HEK293 (cell line): ENCODE data around the gene NDUFB6.

Source experiments
- ATF2 ChIP-seq: fragments of 450-650 bp; formaldehyde crosslinking; IDR thresholded peaks from 2 replicates; pipeline ENCODE4 v1.5.1; 2016; ENCODE audit warnings: missing biosample characterization, missing genetic modification characterization, low read depth
- KLF16 ChIP-seq: fragments of 450-650 bp; formaldehyde crosslinking; IDR thresholded peaks from 2 replicates; pipeline ENCODE4 v1.5.1; 2017; ENCODE audit warnings: missing biosample characterization, missing genetic modification characterization
- SALL2 ChIP-seq: fragments of 450-650 bp; formaldehyde crosslinking; IDR thresholded peaks from 2 replicates; pipeline ENCODE4 v1.5.0; 2017; ENCODE audit warnings: missing biosample characterization, mild to moderate bottlenecking, missing genetic modification characterization, borderline replicate concordance
- TCF7L2 ChIP-seq: IDR thresholded peaks from 2 replicates; pipeline ENCODE4 v1.6.1; 2011; ENCODE audit warnings: low read depth, mild to moderate bottlenecking, inconsistent platforms, low read length, moderate library complexity, borderline replicate concordance
- YY2 ChIP-seq: fragments of 450-650 bp; formaldehyde crosslinking; IDR thresholded peaks from 2 replicates; pipeline ENCODE4 v1.5.1; 2016; ENCODE audit warnings: missing biosample characterization, missing genetic modification characterization
- ZBTB1 ChIP-seq: fragments of 450-650 bp; formaldehyde crosslinking; IDR thresholded peaks from 2 replicates; pipeline ENCODE4 v1.5.1; 2016; ENCODE audit warnings: missing biosample characterization, missing genetic modification characterization
- ZNF114 ChIP-seq: fragments of 450-650 bp; formaldehyde crosslinking; IDR thresholded peaks from 2 replicates; pipeline ENCODE4 v1.5.0; 2017; ENCODE audit warnings: missing biosample characterization, missing genetic modification characterization
- ZNF426 ChIP-seq: fragments of 450-650 bp; formaldehyde crosslinking; IDR thresholded peaks from 2 replicates; pipeline ENCODE4 v1.5.1; 2017; ENCODE audit warnings: missing biosample characterization, missing genetic modification characterization, mild to moderate bottlenecking, inconsistent platforms, moderate library complexity
- ZNF660 ChIP-seq: fragments of 450-650 bp; IDR thresholded peaks from 2 replicates; pipeline ENCODE4 v1.5.1; 2018; ENCODE audit warnings: missing biosample characterization, mild to moderate bottlenecking, missing genetic modification characterization
- ZNF747 ChIP-seq: fragments of 450-650 bp; formaldehyde crosslinking; IDR thresholded peaks from 2 replicates; pipeline ENCODE4 v1.5.1; 2016; ENCODE audit warnings: missing biosample characterization, missing genetic modification characterization
- TF ChIP-seq, protein P1 (sequence below): fragments of 450-650 bp; formaldehyde crosslinking; IDR thresholded peaks from 2 replicates; pipeline ENCODE4 v1.5.1; 2016; ENCODE audit warnings: missing biosample characterization, missing genetic modification characterization
- TF ChIP-seq, protein P2 (sequence below): fragments of 450-650 bp; formaldehyde crosslinking; IDR thresholded peaks from 2 replicates; pipeline ENCODE4 v1.5.1; 2016; ENCODE audit warnings: missing biosample characterization, missing genetic modification characterization
- TF ChIP-seq, protein P3 (sequence below): fragments of 450-650 bp; formaldehyde crosslinking; IDR thresholded peaks from 2 replicates; pipeline ENCODE4 v1.5.0; 2017; ENCODE audit warnings: missing biosample characterization, missing genetic modification characterization, borderline replicate concordance
- TF ChIP-seq, protein P4 (sequence below): fragments of 450-650 bp; formaldehyde crosslinking; IDR thresholded peaks from 2 replicates; pipeline ENCODE4 v1.5.1; 2016; ENCODE audit warnings: missing biosample characterization, missing genetic modification characterization

DNA sequence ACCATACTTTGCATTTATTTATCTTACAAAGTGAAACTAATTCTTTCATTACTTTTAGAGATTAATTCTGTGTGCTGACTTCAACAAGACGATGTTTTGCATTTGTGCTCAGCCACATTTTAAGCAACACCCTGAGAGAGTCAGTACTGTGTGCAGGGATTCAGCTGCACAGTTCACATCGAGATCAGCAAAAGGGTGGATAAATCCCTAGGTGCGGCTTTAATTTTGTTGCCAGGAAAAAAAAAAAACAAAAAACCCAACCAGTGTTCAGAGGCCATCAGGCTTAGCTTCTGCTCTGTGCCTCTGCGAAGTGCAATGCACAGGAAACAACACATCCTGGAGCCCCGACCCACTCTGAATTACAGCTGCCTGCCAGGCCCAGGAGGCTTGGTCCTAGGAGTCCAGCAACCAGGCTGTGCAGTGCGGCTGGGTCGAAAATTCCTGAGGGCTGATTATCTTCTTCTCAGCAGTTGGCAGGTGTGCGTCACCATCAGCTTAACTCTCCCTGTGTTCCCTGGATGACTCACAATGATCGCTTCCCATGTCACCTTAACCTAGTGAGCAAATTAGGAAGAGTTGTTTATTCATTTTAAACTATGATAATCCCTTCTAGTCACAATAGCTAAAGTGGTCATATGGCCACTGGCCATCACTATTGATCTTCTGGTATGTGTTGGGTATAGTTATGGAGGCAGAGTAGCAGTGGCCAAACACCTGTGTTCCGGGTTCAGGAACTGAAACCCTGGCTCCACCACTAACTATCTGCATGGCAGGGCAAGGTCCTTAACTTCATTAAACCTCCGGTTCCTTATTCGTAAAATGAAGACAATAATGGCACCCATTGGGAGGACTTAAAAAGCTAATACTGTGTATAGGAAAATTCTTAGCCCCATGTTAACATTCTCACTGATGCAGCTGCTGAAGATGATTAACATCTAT, 31.2 kb upstream of the NDUFB6 start:
- no peak for TF ChIP-seq ZNF426
- TF ChIP-seq, protein P1, sequence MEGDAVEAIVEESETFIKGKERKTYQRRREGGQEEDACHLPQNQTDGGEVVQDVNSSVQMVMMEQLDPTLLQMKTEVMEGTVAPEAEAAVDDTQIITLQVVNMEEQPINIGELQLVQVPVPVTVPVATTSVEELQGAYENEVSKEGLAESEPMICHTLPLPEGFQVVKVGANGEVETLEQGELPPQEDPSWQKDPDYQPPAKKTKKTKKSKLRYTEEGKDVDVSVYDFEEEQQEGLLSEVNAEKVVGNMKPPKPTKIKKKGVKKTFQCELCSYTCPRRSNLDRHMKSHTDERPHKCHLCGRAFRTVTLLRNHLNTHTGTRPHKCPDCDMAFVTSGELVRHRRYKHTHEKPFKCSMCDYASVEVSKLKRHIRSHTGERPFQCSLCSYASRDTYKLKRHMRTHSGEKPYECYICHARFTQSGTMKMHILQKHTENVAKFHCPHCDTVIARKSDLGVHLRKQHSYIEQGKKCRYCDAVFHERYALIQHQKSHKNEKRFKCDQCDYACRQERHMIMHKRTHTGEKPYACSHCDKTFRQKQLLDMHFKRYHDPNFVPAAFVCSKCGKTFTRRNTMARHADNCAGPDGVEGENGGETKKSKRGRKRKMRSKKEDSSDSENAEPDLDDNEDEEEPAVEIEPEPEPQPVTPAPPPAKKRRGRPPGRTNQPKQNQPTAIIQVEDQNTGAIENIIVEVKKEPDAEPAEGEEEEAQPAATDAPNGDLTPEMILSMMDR (tag by site-specific recombination) = no peak
- TF ChIP-seq ZNF660 (tag by site-specific recombination) = no peak
- TF ChIP-seq ZNF747 (tag by site-specific recombination) = no peak
- TF ChIP-seq, protein P2, sequence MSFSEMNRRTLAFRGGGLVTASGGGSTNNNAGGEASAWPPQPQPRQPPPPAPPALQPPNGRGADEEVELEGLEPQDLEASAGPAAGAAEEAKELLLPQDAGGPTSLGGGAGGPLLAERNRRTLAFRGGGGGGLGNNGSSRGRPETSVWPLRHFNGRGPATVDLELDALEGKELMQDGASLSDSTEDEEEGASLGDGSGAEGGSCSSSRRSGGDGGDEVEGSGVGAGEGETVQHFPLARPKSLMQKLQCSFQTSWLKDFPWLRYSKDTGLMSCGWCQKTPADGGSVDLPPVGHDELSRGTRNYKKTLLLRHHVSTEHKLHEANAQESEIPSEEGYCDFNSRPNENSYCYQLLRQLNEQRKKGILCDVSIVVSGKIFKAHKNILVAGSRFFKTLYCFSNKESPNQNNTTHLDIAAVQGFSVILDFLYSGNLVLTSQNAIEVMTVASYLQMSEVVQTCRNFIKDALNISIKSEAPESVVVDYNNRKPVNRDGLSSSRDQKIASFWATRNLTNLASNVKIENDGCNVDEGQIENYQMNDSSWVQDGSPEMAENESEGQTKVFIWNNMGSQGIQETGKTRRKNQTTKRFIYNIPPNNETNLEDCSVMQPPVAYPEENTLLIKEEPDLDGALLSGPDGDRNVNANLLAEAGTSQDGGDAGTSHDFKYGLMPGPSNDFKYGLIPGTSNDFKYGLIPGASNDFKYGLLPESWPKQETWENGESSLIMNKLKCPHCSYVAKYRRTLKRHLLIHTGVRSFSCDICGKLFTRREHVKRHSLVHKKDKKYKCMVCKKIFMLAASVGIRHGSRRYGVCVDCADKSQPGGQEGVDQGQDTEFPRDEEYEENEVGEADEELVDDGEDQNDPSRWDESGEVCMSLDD (tag by site-specific recombination) = no peak
- TF ChIP-seq ATF2 (tag by site-specific recombination) = no peak
- TF ChIP-seq, protein P3, sequence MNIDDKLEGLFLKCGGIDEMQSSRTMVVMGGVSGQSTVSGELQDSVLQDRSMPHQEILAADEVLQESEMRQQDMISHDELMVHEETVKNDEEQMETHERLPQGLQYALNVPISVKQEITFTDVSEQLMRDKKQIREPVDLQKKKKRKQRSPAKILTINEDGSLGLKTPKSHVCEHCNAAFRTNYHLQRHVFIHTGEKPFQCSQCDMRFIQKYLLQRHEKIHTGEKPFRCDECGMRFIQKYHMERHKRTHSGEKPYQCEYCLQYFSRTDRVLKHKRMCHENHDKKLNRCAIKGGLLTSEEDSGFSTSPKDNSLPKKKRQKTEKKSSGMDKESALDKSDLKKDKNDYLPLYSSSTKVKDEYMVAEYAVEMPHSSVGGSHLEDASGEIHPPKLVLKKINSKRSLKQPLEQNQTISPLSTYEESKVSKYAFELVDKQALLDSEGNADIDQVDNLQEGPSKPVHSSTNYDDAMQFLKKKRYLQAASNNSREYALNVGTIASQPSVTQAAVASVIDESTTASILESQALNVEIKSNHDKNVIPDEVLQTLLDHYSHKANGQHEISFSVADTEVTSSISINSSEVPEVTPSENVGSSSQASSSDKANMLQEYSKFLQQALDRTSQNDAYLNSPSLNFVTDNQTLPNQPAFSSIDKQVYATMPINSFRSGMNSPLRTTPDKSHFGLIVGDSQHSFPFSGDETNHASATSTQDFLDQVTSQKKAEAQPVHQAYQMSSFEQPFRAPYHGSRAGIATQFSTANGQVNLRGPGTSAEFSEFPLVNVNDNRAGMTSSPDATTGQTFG = no peak
- TF ChIP-seq KLF16 = no peak
- TF ChIP-seq ZBTB1 = no peak
- TF ChIP-seq, protein P4, sequence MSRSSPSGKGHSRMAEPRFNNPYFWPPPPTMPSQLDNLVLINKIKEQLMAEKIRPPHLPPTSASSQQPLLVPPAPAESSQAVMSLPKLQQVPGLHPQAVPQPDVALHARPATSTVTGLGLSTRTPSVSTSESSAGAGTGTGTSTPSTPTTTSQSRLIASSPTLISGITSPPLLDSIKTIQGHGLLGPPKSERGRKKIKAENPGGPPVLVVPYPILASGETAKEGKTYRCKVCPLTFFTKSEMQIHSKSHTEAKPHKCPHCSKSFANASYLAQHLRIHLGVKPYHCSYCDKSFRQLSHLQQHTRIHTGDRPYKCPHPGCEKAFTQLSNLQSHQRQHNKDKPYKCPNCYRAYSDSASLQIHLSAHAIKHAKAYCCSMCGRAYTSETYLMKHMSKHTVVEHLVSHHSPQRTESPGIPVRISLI (tag by site-specific recombination) = no peak
- no peak for TF ChIP-seq TCF7L2
- no peak for TF ChIP-seq ZNF114 (tag by site-specific recombination)
- no peak for TF ChIP-seq YY2 (tag by site-specific recombination)
- TF ChIP-seq SALL2 = no peak
